K562 (cell line): ENCODE results near the gene PGLYRP1.

Source experiments
- CTCF ChIP-seq, 3 experiments: IDR thresholded peaks in 2 of 3; conservative IDR thresholded peaks in 1 of 3; 2 replicates each; pipeline ENCODE4 v1.5.1; 2011 to 2012; ENCODE audit warnings: low read length in 3 of 3, mild to moderate bottlenecking in 3 of 3, control low read depth in 2 of 3, improper control_type of control experiment in 1 of 3, inconsistent platforms in 1 of 3, low read depth in 1 of 3, mixed read lengths in 1 of 3, moderate library complexity in 1 of 3; ENCODE audit not compliant: insufficient read depth in 2 of 3
- HMGXB4 ChIP-seq: sonication (generic); formaldehyde crosslinking; IDR thresholded peaks from 2 replicates; pipeline ENCODE4 v1.8.1; 2023; ENCODE audit warnings: mild to moderate bottlenecking, missing genetic modification reagents
- RFX1 ChIP-seq: fragments of 450-650 bp; IDR thresholded peaks from 2 replicates; pipeline ENCODE4 v1.6.1; 2016; ENCODE audit warnings: mild to moderate bottlenecking, moderate library complexity
- TAF1 ChIP-seq: IDR thresholded peaks from 2 replicates; pipeline ENCODE4 v1.6.1; 2011; ENCODE audit warnings: mild to moderate bottlenecking, low read length, moderate library complexity; ENCODE audit not compliant: insufficient read depth, control insufficient read depth, severe bottlenecking; ENCODE audit errors: extremely low read depth

- TF ChIP-seq RFX1 (no peak), HMGXB4 (CRISPR knock-in tag) (no peak), TAF1 (no peak), CTCF (IDR thresholded peaks at IDR 0.05 in 2 of 3, conservative IDR thresholded peaks at IDR 0.05 in 1 of 3; ENCODE audit: insufficient read depth in 2 of 3, low read depth in 1 of 3, low read length in 3 of 3) (no peak)
Measured at GRCh38 chr19:45996933-45997332, 25.9 kb downstream of the PGLYRP1 start.
